ENCODE data around the gene CPT2. TPM values are rescaled to one million over a fixed set of nuclear protein-coding genes. Genes with fewer than 3 reads are reported as not detected.

CPT2 gene
- total and polyA plus RNA-seq, 2 of the 4 experiments (the other 2 are of a cell fraction) = 15.8 to 16.0 TPM

DNA sequence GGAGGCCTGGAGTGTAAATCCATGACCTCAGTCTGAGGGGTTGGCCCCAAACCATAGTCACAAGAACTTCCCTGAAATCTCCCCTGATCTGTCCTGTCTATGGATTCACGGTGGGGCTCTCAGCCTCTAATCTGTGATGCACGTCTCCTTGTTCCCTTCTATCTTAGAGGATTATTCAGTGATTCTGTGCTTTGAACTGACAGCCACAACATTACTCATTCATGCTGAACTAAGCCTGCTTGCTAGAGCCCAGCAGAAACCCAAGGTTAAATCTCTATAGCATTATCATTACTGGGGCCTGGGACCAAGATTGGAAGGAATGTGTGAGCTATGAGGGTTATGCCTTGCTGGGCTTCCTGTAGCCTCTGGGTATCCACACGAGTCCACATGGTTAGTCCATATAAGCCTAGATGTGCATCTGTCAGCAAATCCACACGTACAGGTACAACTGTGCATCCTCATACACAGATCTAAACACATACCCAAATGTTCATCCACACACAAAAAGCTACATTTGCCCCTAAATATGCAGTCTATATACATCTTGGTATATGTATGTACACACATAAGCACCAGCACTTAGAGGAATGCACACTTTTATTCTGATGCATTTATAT is 64.1 kb downstream of the CPT2 start:
- H3K27me3 ChIP-seq (ENCODE audit: control insufficient read depth, insufficient read depth, low read length) = no peaks in the 10 kb centered on the region
- no peak overlapping the region for H2BK120ac ChIP-seq (ENCODE audit: low read depth, low read length)
- no peak overlapping the region for H2BK15ac ChIP-seq (ENCODE audit: low read depth, low read length)
- no peak overlapping the region for H3K18ac ChIP-seq (ENCODE audit: low read depth, low read length)
- H2AK5ac ChIP-seq (ENCODE audit: low read depth, low read length) = no peak overlapping the region
- no peak overlapping the region for H2BK5ac ChIP-seq (ENCODE audit: low read depth, low read length, poor library complexity, severe bottlenecking)
- POLR2A ChIA-PET (ENCODE audit: unreplicated experiment) = no interaction called here
- H3K23ac ChIP-seq (ENCODE audit: low read depth, low read length) = no peak overlapping the region
- H3K79me1 ChIP-seq (ENCODE audit: low read depth in 1 of 2, low read length in 2 of 2) = no peaks in the 10 kb centered on the region
- TF ChIP-seq SMC3 (IDR thresholded peaks at IDR 0.05; ENCODE audit: low read depth, low read length) (no peak), MAFK (IDR thresholded peaks at IDR 0.05; ENCODE audit: low read depth, low read length) (peak; percentile 65)
- H3K36me3 ChIP-seq (ENCODE audit: control insufficient read depth, insufficient read depth, low read length) = peaks cover 12% of the 10 kb centered on the region
- ATAC-seq (ENCODE audit: low read depth) (no peak), DNase-seq (no peak)
- H3K14ac ChIP-seq (replicated peaks; ENCODE audit: low read depth, low read length) = no peak overlapping the region
- H4K91ac ChIP-seq (ENCODE audit: insufficient read depth, low read depth, low read length) = no peak overlapping the region
- H3K4me1 ChIP-seq (ENCODE audit: control insufficient read depth, insufficient read depth, low read length) = peaks cover 3% of the 10 kb centered on the region; the same call in 1 of the 2 replicates
- H4K20me1 ChIP-seq (ENCODE audit: insufficient read depth, low read length) = no peaks in the 10 kb centered on the region
- H3K4me2 ChIP-seq (ENCODE audit: low read depth, low read length) = no peak overlapping the region
- no TSS peak for BruUV-seq (replicated peaks)
- H3K4me3 ChIP-seq (ENCODE audit: insufficient read depth, low read depth, low read length) = no peak overlapping the region
- dilution Hi-C loops (cut with HindIII; ENCODE audit: low sequenced_read_pairs, unreplicated experiment) = no loop called here
- no peak overlapping the region for H2AFZ ChIP-seq (replicated peaks; ENCODE audit: low read length, poor library complexity)
- intact Hi-C loops (cut with micrococcal nuclease) = no loop called here
- no peaks in the 10 kb centered on the region for H3K9me3 ChIP-seq (ENCODE audit: control insufficient read depth, insufficient read depth, low read length)
- CTCF ChIA-PET = no interaction called here
- no peak overlapping the region for H2AK9ac ChIP-seq (replicated peaks; ENCODE audit: low read depth, low read length, poor library complexity)
- H3K9ac ChIP-seq (ENCODE audit: low read depth, low read length) = no peak overlapping the region
- no peak overlapping the region for H3K56ac ChIP-seq (ENCODE audit: extremely low read depth, insufficient read depth, low read length)
- no peak overlapping the region for H3K27ac ChIP-seq (ENCODE audit: insufficient read depth, low read length)
- no CpG with 5 or more reads among the region's 4 CpGs for WGBS, 2 experiments (ENCODE audit: extremely low coverage in 2 of 2, insufficient read length in 1 of 2)
- no peak overlapping the region for H2BK20ac ChIP-seq (ENCODE audit: low read depth, low read length)
- H3K9me1 ChIP-seq (ENCODE audit: insufficient read depth, low read length) = peaks cover 29% of the 10 kb centered on the region
- no peak overlapping the region for H4K5ac ChIP-seq (ENCODE audit: low read depth, low read length)
- H4K8ac ChIP-seq (ENCODE audit: low read depth in 2 of 2, low read length in 2 of 2) = no peak overlapping the region
- H3K4ac ChIP-seq (ENCODE audit: low read depth, low read length) = no peak overlapping the region
- in situ Hi-C loops (cut with MboI; ENCODE audit: low sequenced_read_pairs) = no loop called here
